K562 (cell line): ENCODE data around the gene ARHGAP22.

Source experiments
- FOSL1 ChIP-seq: fragments of 200-800 bp; sonication (Bioruptor generic); conservative IDR thresholded peaks from 2 replicates; pipeline ENCODE4 v1.6.1; 2016; ENCODE audit warnings: missing genetic modification characterization, missing compliant biosample characterization
- FOXJ3 ChIP-seq: sonication (generic); formaldehyde crosslinking; IDR thresholded peaks from 2 replicates; pipeline ENCODE4 v1.4.0; 2020; ENCODE audit warnings: mild to moderate bottlenecking, missing genetic modification reagents
- GABPA ChIP-seq: fragments of 200-800 bp; sonication (Bioruptor generic); conservative IDR thresholded peaks from 2 replicates; pipeline ENCODE4 v1.6.1; 2016; ENCODE audit warnings: low read depth, missing genetic modification characterization, missing compliant biosample characterization
- PCBP1 ChIP-seq: fragments of 200-400 bp; formaldehyde crosslinking; IDR thresholded peaks from 2 replicates; pipeline ENCODE4 v1.6.1; 2018; ENCODE audit warnings: mild to moderate bottlenecking, low read depth, low read length; ENCODE audit not compliant: poor library complexity, severe bottlenecking
- ZNF121 ChIP-seq: sonication (generic); formaldehyde crosslinking; conservative IDR thresholded peaks from 2 replicates; pipeline ENCODE4 v1.8.0; 2022; ENCODE audit warnings: missing genetic modification reagents
- TF ChIP-seq, protein P1 (sequence below): fragments of 250-450 bp; sonication (Bioruptor Pico); IDR thresholded peaks from 2 replicates; pipeline ENCODE4 v1.5.0; 2020; ENCODE audit warnings: mild to moderate bottlenecking
- TF ChIP-seq, protein P2 (sequence below), 3 experiments: IDR thresholded peaks in 2 of 3; conservative IDR thresholded peaks in 1 of 3; 2 replicates each; pipeline ENCODE4 v1.5.1; 2011 to 2012; ENCODE audit warnings: low read length in 3 of 3, mild to moderate bottlenecking in 3 of 3, control low read depth in 2 of 3, improper control_type of control experiment in 1 of 3, inconsistent platforms in 1 of 3, low read depth in 1 of 3, mixed read lengths in 1 of 3, moderate library complexity in 1 of 3; ENCODE audit not compliant: insufficient read depth in 2 of 3
- TF ChIP-seq, protein P3 (sequence below): fragments of 450-650 bp; IDR thresholded peaks from 2 replicates; pipeline ENCODE4 v1.6.1; 2018; ENCODE audit not compliant: partially characterized antibody
- TF ChIP-seq, protein P4 (sequence below), 3 experiments: fragments of 200-800 bp in 1 of 3; fragments of 250-450 bp in 1 of 3; fragments of 450-650 bp in 1 of 3; sonication (Bioruptor Pico) in 1 of 3; sonication (Bioruptor generic) in 1 of 3; formaldehyde crosslinking in 1 of 3; IDR thresholded peaks; 2 replicates each; pipeline versions ENCODE4 v1.6.1 to v1.8.0; 2016 to 2022; ENCODE audit warnings: mild to moderate bottlenecking in 2 of 3, missing genetic modification characterization in 2 of 3, missing compliant biosample characterization in 1 of 3, moderate library complexity in 1 of 3

DNA sequence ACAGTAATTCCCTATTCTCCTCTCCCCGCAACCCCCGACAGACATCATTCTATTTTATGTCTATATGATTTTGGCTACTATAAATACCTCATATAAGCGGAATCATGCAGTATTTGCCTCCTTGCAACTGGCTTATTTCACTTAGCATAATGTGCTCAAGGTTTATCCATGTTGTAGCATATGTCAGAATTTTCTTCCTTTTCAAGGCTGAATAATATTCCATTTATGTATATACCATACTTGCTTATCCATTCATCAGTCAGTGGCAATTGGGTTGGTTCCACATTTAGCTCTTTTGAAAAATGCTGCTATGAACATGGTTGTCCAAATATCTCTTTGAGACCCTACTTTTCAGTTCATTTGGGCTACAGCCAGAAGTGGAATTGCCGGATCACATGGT lies 191.9 kb downstream of the ARHGAP22 start:
- TF ChIP-seq PCBP1 (no peak), GABPA (tag) (no peak), ZNF121 (CRISPR knock-in tag) (no peak), FOSL1 (tag) (no peak), FOXJ3 (CRISPR knock-in tag) (no peak)
- TF ChIP-seq, protein P1, sequence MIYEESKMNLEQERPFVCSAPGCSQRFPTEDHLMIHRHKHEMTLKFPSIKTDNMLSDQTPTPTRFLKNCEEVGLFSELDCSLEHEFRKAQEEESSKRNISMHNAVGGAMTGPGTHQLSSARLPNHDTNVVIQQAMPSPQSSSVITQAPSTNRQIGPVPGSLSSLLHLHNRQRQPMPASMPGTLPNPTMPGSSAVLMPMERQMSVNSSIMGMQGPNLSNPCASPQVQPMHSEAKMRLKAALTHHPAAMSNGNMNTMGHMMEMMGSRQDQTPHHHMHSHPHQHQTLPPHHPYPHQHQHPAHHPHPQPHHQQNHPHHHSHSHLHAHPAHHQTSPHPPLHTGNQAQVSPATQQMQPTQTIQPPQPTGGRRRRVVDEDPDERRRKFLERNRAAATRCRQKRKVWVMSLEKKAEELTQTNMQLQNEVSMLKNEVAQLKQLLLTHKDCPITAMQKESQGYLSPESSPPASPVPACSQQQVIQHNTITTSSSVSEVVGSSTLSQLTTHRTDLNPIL: no peak
- TF ChIP-seq, protein P2, sequence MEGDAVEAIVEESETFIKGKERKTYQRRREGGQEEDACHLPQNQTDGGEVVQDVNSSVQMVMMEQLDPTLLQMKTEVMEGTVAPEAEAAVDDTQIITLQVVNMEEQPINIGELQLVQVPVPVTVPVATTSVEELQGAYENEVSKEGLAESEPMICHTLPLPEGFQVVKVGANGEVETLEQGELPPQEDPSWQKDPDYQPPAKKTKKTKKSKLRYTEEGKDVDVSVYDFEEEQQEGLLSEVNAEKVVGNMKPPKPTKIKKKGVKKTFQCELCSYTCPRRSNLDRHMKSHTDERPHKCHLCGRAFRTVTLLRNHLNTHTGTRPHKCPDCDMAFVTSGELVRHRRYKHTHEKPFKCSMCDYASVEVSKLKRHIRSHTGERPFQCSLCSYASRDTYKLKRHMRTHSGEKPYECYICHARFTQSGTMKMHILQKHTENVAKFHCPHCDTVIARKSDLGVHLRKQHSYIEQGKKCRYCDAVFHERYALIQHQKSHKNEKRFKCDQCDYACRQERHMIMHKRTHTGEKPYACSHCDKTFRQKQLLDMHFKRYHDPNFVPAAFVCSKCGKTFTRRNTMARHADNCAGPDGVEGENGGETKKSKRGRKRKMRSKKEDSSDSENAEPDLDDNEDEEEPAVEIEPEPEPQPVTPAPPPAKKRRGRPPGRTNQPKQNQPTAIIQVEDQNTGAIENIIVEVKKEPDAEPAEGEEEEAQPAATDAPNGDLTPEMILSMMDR (IDR thresholded peaks at IDR 0.05 in 2 of 3, conservative IDR thresholded peaks at IDR 0.05 in 1 of 3; ENCODE audit: insufficient read depth in 2 of 3, low read depth in 1 of 3, low read length in 3 of 3): no peak
- TF ChIP-seq, protein P3, sequence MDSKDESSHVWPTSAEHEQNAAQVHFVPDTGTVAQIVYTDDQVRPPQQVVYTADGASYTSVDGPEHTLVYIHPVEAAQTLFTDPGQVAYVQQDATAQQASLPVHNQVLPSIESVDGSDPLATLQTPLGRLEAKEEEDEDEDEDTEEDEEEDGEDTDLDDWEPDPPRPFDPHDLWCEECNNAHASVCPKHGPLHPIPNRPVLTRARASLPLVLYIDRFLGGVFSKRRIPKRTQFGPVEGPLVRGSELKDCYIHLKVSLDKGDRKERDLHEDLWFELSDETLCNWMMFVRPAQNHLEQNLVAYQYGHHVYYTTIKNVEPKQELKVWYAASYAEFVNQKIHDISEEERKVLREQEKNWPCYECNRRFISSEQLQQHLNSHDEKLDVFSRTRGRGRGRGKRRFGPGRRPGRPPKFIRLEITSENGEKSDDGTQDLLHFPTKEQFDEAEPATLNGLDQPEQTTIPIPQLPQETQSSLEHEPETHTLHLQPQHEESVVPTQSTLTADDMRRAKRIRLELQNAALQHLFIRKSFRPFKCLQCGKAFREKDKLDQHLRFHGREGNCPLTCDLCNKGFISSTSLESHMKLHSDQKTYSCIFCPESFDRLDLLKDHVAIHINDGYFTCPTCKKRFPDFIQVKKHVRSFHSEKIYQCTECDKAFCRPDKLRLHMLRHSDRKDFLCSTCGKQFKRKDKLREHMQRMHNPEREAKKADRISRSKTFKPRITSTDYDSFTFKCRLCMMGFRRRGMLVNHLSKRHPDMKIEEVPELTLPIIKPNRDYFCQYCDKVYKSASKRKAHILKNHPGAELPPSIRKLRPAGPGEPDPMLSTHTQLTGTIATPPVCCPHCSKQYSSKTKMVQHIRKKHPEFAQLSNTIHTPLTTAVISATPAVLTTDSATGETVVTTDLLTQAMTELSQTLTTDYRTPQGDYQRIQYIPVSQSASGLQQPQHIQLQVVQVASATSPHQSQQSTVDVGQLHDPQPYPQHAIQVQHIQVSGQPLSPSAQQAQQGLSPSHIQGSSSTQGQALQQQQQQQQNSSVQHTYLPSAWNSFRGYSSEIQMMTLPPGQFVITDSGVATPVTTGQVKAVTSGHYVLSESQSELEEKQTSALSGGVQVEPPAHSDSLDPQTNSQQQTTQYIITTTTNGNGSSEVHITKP: no peak
- TF ChIP-seq, protein P4, sequence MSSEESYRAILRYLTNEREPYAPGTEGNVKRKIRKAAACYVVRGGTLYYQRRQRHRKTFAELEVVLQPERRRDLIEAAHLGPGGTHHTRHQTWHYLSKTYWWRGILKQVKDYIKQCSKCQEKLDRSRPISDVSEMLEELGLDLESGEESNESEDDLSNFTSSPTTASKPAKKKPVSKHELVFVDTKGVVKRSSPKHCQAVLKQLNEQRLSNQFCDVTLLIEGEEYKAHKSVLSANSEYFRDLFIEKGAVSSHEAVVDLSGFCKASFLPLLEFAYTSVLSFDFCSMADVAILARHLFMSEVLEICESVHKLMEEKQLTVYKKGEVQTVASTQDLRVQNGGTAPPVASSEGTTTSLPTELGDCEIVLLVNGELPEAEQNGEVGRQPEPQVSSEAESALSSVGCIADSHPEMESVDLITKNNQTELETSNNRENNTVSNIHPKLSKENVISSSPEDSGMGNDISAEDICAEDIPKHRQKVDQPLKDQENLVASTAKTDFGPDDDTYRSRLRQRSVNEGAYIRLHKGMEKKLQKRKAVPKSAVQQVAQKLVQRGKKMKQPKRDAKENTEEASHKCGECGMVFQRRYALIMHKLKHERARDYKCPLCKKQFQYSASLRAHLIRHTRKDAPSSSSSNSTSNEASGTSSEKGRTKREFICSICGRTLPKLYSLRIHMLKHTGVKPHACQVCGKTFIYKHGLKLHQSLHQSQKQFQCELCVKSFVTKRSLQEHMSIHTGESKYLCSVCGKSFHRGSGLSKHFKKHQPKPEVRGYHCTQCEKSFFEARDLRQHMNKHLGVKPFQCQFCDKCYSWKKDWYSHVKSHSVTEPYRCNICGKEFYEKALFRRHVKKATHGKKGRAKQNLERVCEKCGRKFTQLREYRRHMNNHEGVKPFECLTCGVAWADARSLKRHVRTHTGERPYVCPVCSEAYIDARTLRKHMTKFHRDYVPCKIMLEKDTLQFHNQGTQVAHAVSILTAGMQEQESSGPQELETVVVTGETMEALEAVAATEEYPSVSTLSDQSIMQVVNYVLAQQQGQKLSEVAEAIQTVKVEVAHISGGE (CRISPR knock-in tag; IDR thresholded peaks at IDR 0.05): no peak
